BJ (cell line): Measurements from ENCODE around the gene OR2AE1. TPM values are rescaled to one million over a fixed set of nuclear protein-coding genes. Genes with fewer than 3 reads are reported as not detected.
"Not testable (repeated sequence)": the region's sequence is repeated elsewhere in the genome, so short reads cannot be mapped to it uniquely, and the experiment has no call there.

ENCODE experiments used
- CTCF ChIA-PET: fragments of 350-600 bp; formaldehyde crosslinking; extraction: SDS; loops from one replicate; lab custom pipeline; 2021; ENCODE audit warnings: antibody characterized with exemption, inconsistent platforms; lab: Yijun Ruan, JAX
- POLR2A ChIA-PET: fragments of 300-600 bp; sonication (Branson Sonifier 250); formaldehyde crosslinking; extraction: SDS; loops from one replicate; lab custom pipeline; 2021; ENCODE audit warnings: antibody characterized with exemption; lab: Charles Lee
- DNase-seq: peaks from one replicate; pipeline ENCODE4 v3.0.0-alpha.2; 2011; ENCODE audit warnings: low read depth
- H3K27me3 ChIP-seq: 2 replicates; pipeline ENCODE4 v1.6.0; 2011; ENCODE audit warnings: low read length; ENCODE audit not compliant: control insufficient read depth, insufficient read depth
- H3K36me3 ChIP-seq: 2 replicates; pipeline ENCODE4 v1.5.1; 2011; ENCODE audit warnings: low read length; ENCODE audit not compliant: control insufficient read depth, insufficient read depth
- H3K4me3 ChIP-seq: 2 replicates; pipeline ENCODE4 v1.5.1; 2011; ENCODE audit warnings: low read depth, mild to moderate bottlenecking, control low read depth, low read length
- CTCF ChIP-seq: IDR thresholded peaks from 2 replicates; pipeline ENCODE4 v1.5.1; 2011; ENCODE audit warnings: low read depth, mild to moderate bottlenecking, control low read depth, inconsistent platforms, low read length, moderate library complexity; ENCODE audit not compliant: insufficient read depth
- polyA plus RNA-seq: library from polyadenylated mRNA; depleted of rRNA; stranded (reverse); fragments of >200 nt; gene quantifications from 2 replicates; pipeline ENCODE4 v1.2.3, GENCODE V29; 2011

The OR2AE1 gene
- polyA plus RNA-seq, 1 experiment: not detected

GRCh38 chr7:99898023-99898357, 21.2 kb upstream of the OR2AE1 start:
- no peak for DNase-seq
- TF ChIP-seq CTCF: no peak
- ChIA-PET POLR2A (no interaction called here), CTCF (no interaction called here)
- Histone ChIP-seq H3K36me3 (peaks cover 13% of the 10 kb centered on the region), H3K4me3 (no peak overlapping the region), H3K27me3 (no peaks in the 10 kb centered on the region)

GRCh38 chr7:99897322-99898022, 20.6 kb upstream of the OR2AE1 start:
- ChIA-PET CTCF (no interaction called here), POLR2A (no interaction called here)
- peaks cover 10% of the 10 kb centered on the region for H3K36me3 ChIP-seq
- no peak for TF ChIP-seq CTCF
- no peaks in the 10 kb centered on the region for H3K27me3 ChIP-seq
- DNase-seq: no peak
- no peak overlapping the region for H3K4me3 ChIP-seq

GRCh38 chr7:99894738-99895137, 17.9 kb upstream of the OR2AE1 start:
- ChIA-PET CTCF (no interaction called here), POLR2A (no interaction called here)
- no peak for DNase-seq
- TF ChIP-seq CTCF: no peak
- H3K36me3 ChIP-seq: no peaks in the 10 kb centered on the region
- H3K4me3 ChIP-seq: no peak overlapping the region
- no peaks in the 10 kb centered on the region for H3K27me3 ChIP-seq

- no peak for TF ChIP-seq CTCF
- CTCF ChIA-PET: no interaction called here
- POLR2A ChIA-PET: no interaction called here
- DNase-seq: no peak
- H3K36me3 ChIP-seq: no peaks in the 10 kb centered on the region
- no peaks in the 10 kb centered on the region for H3K27me3 ChIP-seq
- no peak overlapping the region for H3K4me3 ChIP-seq
These were observed 16.4 kb upstream of the OR2AE1 start for GRCh38 chr7:99893280-99893679.

- CTCF ChIA-PET, H3K27me3 ChIP-seq, POLR2A ChIA-PET, H3K4me3 ChIP-seq, H3K36me3 ChIP-seq, DNase-seq: not testable (repeated sequence)
These were observed 13.5 kb upstream of the OR2AE1 start for GRCh38 chr7:99890348-99890747.

- H3K36me3 ChIP-seq, POLR2A ChIA-PET, DNase-seq, CTCF ChIA-PET, H3K4me3 ChIP-seq, H3K27me3 ChIP-seq: not testable (repeated sequence)
These were observed 11.5 kb upstream of the OR2AE1 start for GRCh38 chr7:99888366-99888765.
